ENCODE measurements around the gene TCIRG1. TPM values are rescaled to one million over a fixed set of nuclear protein-coding genes. Genes with fewer than 3 reads are reported as not detected.

Gene TCIRG1
- total RNA-seq, 1 donor from 2014 or later: 36.2 TPM

GRCh38 chr11:68037411-68038225, 1.2 kb upstream of the TCIRG1 start:
- ATAC-seq: no peak

GRCh38 chr11:68038226-68038717, 553 bp upstream of the TCIRG1 start:
- peak; percentile 4 for ATAC-seq

- ATAC-seq: no peak
Observed at GRCh38 chr11:68039526-68040086, 781 bp downstream of the TCIRG1 start.

GRCh38 chr11:68040101-68040956, 1.5 kb downstream of the TCIRG1 start:
- ATAC-seq: peak; percentile 7

GRCh38 chr11:68040957-68041591, 2.2 kb downstream of the TCIRG1 start:
- no peak for ATAC-seq

- no peak for ATAC-seq
Observed at GRCh38 chr11:68041617-68042218, 2.9 kb downstream of the TCIRG1 start.

GRCh38 chr11:68042219-68043028, 3.6 kb downstream of the TCIRG1 start:
- ATAC-seq: no peak

- ATAC-seq: no peak
Observed at GRCh38 chr11:68043029-68043348, 4.2 kb downstream of the TCIRG1 start.

GRCh38 chr11:68043349-68044144, 4.7 kb downstream of the TCIRG1 start:
- ATAC-seq: no peak

- ATAC-seq: no peak
Observed at GRCh38 chr11:68044145-68044813, 5.5 kb downstream of the TCIRG1 start.

- ATAC-seq: no peak
Observed at GRCh38 chr11:68044898-68045351, 6.1 kb downstream of the TCIRG1 start.

GRCh38 chr11:68047437-68048290, 8.8 kb downstream of the TCIRG1 start:
- peak; percentile 17 for ATAC-seq

- ATAC-seq: no peak
Observed at GRCh38 chr11:68048681-68049508, 10.1 kb downstream of the TCIRG1 start.

GRCh38 chr11:68049509-68050370, 10.9 kb downstream of the TCIRG1 start:
- no peak for ATAC-seq

- no peak for ATAC-seq
Observed at GRCh38 chr11:68050371-68050841, 11.6 kb downstream of the TCIRG1 start.

Data from esophagus mucosa (tissue), 1 donor.